ENCODE data around the gene LRRTM3. TPM values are rescaled to one million over a fixed set of nuclear protein-coding genes. Genes with fewer than 3 reads are reported as not detected.

LRRTM3 gene
- total RNA-seq, 4 donors from 2014 or later: not detected

DNA sequence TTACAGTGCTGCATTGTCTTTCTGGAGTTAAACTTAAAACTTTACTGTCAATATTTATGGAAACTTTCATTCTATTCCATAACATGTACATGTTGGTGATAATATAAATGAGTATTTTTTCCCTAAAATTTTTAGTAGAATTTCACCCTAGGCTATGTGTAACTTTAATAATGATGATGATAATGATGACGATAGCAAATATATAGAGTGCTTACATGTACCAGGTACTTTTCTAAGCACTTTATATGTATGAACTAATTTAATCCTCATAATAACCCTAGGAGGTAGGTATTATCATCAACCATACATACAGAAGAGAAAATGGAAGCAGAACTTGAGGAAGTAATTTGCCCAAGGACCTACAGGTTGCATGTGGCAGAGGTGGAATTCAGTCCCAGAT lies 85.6 kb downstream of the LRRTM3 start:
- Histone ChIP-seq H3K27ac (no peak overlapping the region), H3K27me3 (no peaks in the 10 kb centered on the region), H3K4me3 (replicated peaks in 1 of 3) (no peak overlapping the region), H3K9me3 (no peaks in the 10 kb centered on the region), H3K4me1 (no peaks in the 10 kb centered on the region), H3K36me3 (no peaks in the 10 kb centered on the region)
- intact Hi-C loops (cut with DNase I): no loop called here
- DNase-seq: no peak
- WGBS, 2 donors: 97% methylated on average over 1 of the region's 1 CpG
- no peak for TF ChIP-seq POLR2A (IDR thresholded peaks at IDR 0.05)
- TF ChIP-seq, protein P1, sequence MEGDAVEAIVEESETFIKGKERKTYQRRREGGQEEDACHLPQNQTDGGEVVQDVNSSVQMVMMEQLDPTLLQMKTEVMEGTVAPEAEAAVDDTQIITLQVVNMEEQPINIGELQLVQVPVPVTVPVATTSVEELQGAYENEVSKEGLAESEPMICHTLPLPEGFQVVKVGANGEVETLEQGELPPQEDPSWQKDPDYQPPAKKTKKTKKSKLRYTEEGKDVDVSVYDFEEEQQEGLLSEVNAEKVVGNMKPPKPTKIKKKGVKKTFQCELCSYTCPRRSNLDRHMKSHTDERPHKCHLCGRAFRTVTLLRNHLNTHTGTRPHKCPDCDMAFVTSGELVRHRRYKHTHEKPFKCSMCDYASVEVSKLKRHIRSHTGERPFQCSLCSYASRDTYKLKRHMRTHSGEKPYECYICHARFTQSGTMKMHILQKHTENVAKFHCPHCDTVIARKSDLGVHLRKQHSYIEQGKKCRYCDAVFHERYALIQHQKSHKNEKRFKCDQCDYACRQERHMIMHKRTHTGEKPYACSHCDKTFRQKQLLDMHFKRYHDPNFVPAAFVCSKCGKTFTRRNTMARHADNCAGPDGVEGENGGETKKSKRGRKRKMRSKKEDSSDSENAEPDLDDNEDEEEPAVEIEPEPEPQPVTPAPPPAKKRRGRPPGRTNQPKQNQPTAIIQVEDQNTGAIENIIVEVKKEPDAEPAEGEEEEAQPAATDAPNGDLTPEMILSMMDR (IDR thresholded peaks at IDR 0.05): no peak

DNA sequence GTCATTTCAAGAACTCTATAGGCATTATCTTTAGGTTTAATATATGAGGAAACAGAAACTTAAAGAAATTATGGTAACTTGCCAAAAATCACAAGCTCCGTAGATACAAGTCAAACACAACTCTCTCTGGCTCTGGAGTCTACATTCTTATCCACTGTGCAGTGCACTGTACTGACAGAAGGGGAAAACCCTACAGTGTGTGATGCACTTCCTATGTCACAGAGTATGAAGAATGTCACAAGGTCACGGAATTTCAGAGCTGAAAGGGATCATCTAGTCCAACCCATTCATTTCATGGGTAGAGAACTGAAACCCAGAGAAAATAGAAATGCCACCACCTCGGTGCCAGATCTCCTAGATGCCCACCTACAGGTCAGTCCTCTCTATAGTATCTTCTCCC lies 86.1 kb downstream of the LRRTM3 start:
- Histone ChIP-seq H3K27ac (no peak overlapping the region), H3K4me1 (no peaks in the 10 kb centered on the region), H3K27me3 (no peaks in the 10 kb centered on the region), H3K36me3 (no peaks in the 10 kb centered on the region), H3K9me3 (no peaks in the 10 kb centered on the region), H3K4me3 (replicated peaks in 1 of 3) (no peak overlapping the region)
- no peak for DNase-seq
- TF ChIP-seq, protein P1 (IDR thresholded peaks at IDR 0.05): no peak
- TF ChIP-seq POLR2A (IDR thresholded peaks at IDR 0.05): no peak
- intact Hi-C loops (cut with DNase I): no loop called here
- WGBS, 2 donors: 82 to 83% methylated on average over 3 of the region's 3 CpGs

DNA sequence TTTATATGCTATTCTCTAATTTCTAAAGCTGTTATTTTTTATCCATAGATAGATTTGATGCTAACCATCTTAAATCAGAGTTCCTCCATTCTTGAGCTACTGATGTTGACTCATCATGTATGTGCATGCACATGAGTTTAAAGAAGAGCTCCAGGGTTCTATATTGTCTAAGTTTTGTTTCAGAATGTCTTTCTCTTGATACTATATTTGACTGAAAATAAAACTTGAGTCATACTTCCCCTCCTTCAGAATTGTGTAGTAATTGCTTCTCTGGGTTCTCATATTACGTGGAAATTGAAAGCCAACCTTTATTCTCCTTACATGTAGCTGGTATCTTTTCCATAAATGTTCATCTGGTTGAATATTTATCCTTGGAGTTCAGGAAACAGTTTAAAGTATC lies 89.4 kb downstream of the LRRTM3 start:
- H3K27me3 ChIP-seq: no peaks in the 10 kb centered on the region
- 77 to 84% methylated on average over 1 of the region's 1 CpG for WGBS, 2 donors
- no peaks in the 10 kb centered on the region for H3K36me3 ChIP-seq
- H3K9me3 ChIP-seq: no peaks in the 10 kb centered on the region
- no peaks in the 10 kb centered on the region for H3K4me1 ChIP-seq
- no peak for DNase-seq
- no peak for TF ChIP-seq POLR2A (IDR thresholded peaks at IDR 0.05)
- TF ChIP-seq, protein P1 (IDR thresholded peaks at IDR 0.05): no peak
- no peak overlapping the region for H3K27ac ChIP-seq
- intact Hi-C loops (cut with DNase I): no loop called here
- H3K4me3 ChIP-seq (replicated peaks in 1 of 3): no peak overlapping the region

DNA sequence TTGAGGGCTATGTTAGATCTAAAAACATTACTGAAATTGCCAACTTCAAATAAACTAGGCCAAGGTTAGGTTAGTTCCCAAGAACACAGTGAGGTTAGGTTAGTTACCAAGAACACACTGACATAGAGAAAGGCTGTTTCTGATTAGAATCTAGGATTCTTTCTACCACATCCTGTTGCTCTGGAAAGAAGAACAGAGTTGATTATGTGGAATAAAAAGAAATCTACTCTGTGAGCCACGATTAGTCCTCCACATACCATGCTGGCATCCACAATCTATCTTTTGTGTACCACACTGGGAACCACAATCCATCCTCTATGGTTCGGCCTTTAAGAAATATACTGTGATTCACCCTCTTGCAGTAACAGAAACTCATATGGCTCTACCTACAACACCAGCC lies 91.4 kb downstream of the LRRTM3 start:
- intact Hi-C loops (cut with DNase I): no loop called here
- no peaks in the 10 kb centered on the region for H3K9me3 ChIP-seq
- no peak overlapping the region for H3K27ac ChIP-seq
- no peak overlapping the region for H3K4me3 ChIP-seq (replicated peaks in 1 of 3)
- H3K4me1 ChIP-seq: no peaks in the 10 kb centered on the region
- no peaks in the 10 kb centered on the region for H3K27me3 ChIP-seq
- no peak for DNase-seq
- TF ChIP-seq, protein P1 (IDR thresholded peaks at IDR 0.05): no peak
- TF ChIP-seq POLR2A (IDR thresholded peaks at IDR 0.05): no peak
- H3K36me3 ChIP-seq: no peaks in the 10 kb centered on the region
- 86 to 92% methylated on average over 2 of the region's 2 CpGs for WGBS, 2 donors

DNA sequence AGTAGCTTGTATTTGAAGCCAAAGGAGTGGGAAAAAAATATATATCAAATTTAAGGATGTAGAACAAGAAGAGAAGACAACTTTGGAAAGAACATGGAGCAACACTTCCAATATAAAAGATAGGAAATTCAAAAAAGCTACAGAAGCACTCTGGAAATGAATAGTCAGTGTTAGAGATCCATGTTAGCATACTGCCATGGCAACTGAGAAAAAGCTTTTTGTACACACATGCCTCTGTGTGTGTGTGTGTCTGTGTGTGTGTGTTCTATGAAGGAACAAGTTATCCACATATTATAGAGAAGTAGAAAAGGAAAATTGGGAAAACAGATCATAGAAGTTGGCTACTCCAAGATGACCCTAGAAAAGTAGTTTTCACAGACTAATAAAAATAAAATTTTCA lies 96.3 kb downstream of the LRRTM3 start:
- Histone ChIP-seq H3K27ac (no peak overlapping the region), H3K36me3 (no peaks in the 10 kb centered on the region), H3K4me1 (no peaks in the 10 kb centered on the region), H3K27me3 (no peaks in the 10 kb centered on the region), H3K9me3 (no peaks in the 10 kb centered on the region), H3K4me3 (replicated peaks in 1 of 3) (no peak overlapping the region)
- TF ChIP-seq, protein P1 (IDR thresholded peaks at IDR 0.05): no peak
- TF ChIP-seq POLR2A (IDR thresholded peaks at IDR 0.05): no peak
- DNase-seq: no peak
- intact Hi-C loops (cut with DNase I): no loop called here

Measured in thyroid gland (tissue), 4 donors.